Keratinocyte (primary cell): ENCODE measurements around the gene BUD31.

Source experiments
- CTCF ChIP-seq, 3 experiments: IDR thresholded peaks in 1 of 3; conservative IDR thresholded peaks in 1 of 3; optimal IDR thresholded peaks in 1 of 3; 2 replicates in 2 of 3; 3 replicates in 1 of 3; pipeline versions ENCODE3 to v1.5.1; 2011; ENCODE audit warnings: low read length in 3 of 3, mild to moderate bottlenecking in 3 of 3, moderate library complexity in 2 of 3, control low read depth in 1 of 3, inconsistent platforms in 1 of 3; ENCODE audit not compliant: insufficient read depth in 2 of 3; ENCODE audit errors: extremely low read depth in 1 of 3
- EZH2 ChIP-seq: IDR thresholded peaks from one replicate; pipeline ENCODE4 v1.6.1; 2012; ENCODE audit warnings: inconsistent platforms, mild to moderate bottlenecking, low read length, moderate library complexity

GRCh38 chr7:99398891-99399445 lies 9.8 kb upstream of the BUD31 start:
- TF ChIP-seq CTCF (optimal IDR thresholded peaks at IDR 0.05 in 1 of 3, IDR thresholded peaks at IDR 0.05 in 1 of 3, conservative IDR thresholded peaks at IDR 0.05 in 1 of 3; ENCODE audit: extremely low read depth in 1 of 3, insufficient read depth in 2 of 3, low read length in 3 of 3): no peak
- TF ChIP-seq EZH2: no peak
